IMR-90 (cell line): Measurements from ENCODE around the gene C16orf90. TPM values are rescaled to one million over a fixed set of nuclear protein-coding genes. Genes with fewer than 3 reads are reported as not detected.

ENCODE experiments used
- ATAC-seq: fragments of 200-7000 bp; cut with Tn5 transposase; 2 replicates; pipeline ENCODE4 v1.9.1; 2020; ENCODE audit warnings: low read depth, mild to moderate bottlenecking, moderate library complexity
- BruUV-seq: library from RNA; stranded (reverse); fragments of 400-500 nt; replicated peaks from 2 replicates; lab custom pipeline; 2021; lab: Mats Ljungman, UMichigan
- CTCF ChIA-PET: fragments of 300-600 bp; formaldehyde crosslinking; extraction: SDS; loops from one replicate; lab custom pipeline; 2021; ENCODE audit warnings: antibody characterized with exemption; lab: Yijun Ruan, JAX
- POLR2A ChIA-PET: fragments of 300-600 bp; sonication (Branson Sonifier 250); formaldehyde crosslinking; loops from one replicate; lab custom pipeline; 2022; ENCODE audit warnings: antibody characterized with exemption; ENCODE audit not compliant: unreplicated experiment; lab: Charles Lee
- DNase-seq: peaks from one replicate; pipeline ENCODE4 v3.0.0; 2013
- H2AFZ ChIP-seq: replicated peaks from 2 replicates; pipeline ENCODE3; 2013; ENCODE audit warnings: low read length, mild to moderate bottlenecking; ENCODE audit not compliant: poor library complexity
- H2AK5ac ChIP-seq: 2 replicates; pipeline ENCODE4 v1.6.1; 2013; ENCODE audit warnings: low read depth, low read length, inconsistent platforms
- H2AK9ac ChIP-seq: replicated peaks from 2 replicates; pipeline ENCODE3; 2013; ENCODE audit warnings: mild to moderate bottlenecking, low read depth, low read length, moderate library complexity; ENCODE audit not compliant: poor library complexity
- H2BK120ac ChIP-seq: 2 replicates; pipeline ENCODE4 v1.6.1; 2013; ENCODE audit warnings: low read depth, low read length, inconsistent platforms
- H2BK15ac ChIP-seq: 3 replicates; pipeline ENCODE4 v1.6.1; 2013; ENCODE audit warnings: low read depth, low read length, inconsistent platforms
- H2BK20ac ChIP-seq: 2 replicates; pipeline ENCODE4 v1.6.1; 2013; ENCODE audit warnings: low read depth, mild to moderate bottlenecking, inconsistent platforms, low read length, moderate library complexity
- H2BK5ac ChIP-seq: 2 replicates; pipeline ENCODE4 v1.6.1; 2013; ENCODE audit warnings: mild to moderate bottlenecking, low read depth, low read length, inconsistent platforms; ENCODE audit not compliant: poor library complexity, severe bottlenecking
- H3K14ac ChIP-seq: replicated peaks from 2 replicates; pipeline ENCODE4 v1.6.1; 2013; ENCODE audit warnings: low read depth, low read length, inconsistent platforms
- H3K18ac ChIP-seq: 2 replicates; pipeline ENCODE4 v1.6.1; 2013; ENCODE audit warnings: low read depth, low read length, control low read depth
- H3K23ac ChIP-seq: 2 replicates; pipeline ENCODE4 v1.6.1; 2013; ENCODE audit warnings: low read depth, low read length, inconsistent platforms
- H3K27ac ChIP-seq: 2 replicates; pipeline ENCODE4 v1.5.1; 2013; ENCODE audit warnings: mild to moderate bottlenecking, control low read depth, low read length; ENCODE audit not compliant: insufficient read depth
- H3K27me3 ChIP-seq: 2 replicates; pipeline ENCODE4 v1.6.1; 2013; ENCODE audit warnings: low read length; ENCODE audit not compliant: control insufficient read depth, insufficient read depth
- H3K36me3 ChIP-seq: 2 replicates; pipeline ENCODE4 v1.6.1; 2013; ENCODE audit warnings: low read length, mixed read lengths; ENCODE audit not compliant: control insufficient read depth, insufficient read depth
- H3K4ac ChIP-seq: 2 replicates; pipeline ENCODE4 v1.6.1; 2013; ENCODE audit warnings: low read depth, low read length, inconsistent platforms
- H3K4me1 ChIP-seq: 2 replicates; pipeline ENCODE4 v1.6.1; 2013; ENCODE audit warnings: low read length, mixed read lengths; ENCODE audit not compliant: control insufficient read depth, insufficient read depth
- H3K4me2 ChIP-seq: 2 replicates; pipeline ENCODE4 v1.6.1; 2013; ENCODE audit warnings: low read depth, mild to moderate bottlenecking, control low read depth, low read length, moderate library complexity
- H3K4me3 ChIP-seq: 2 replicates; pipeline ENCODE4 v1.5.1; 2013; ENCODE audit warnings: low read depth, mild to moderate bottlenecking, control low read depth, low read length, moderate library complexity; ENCODE audit not compliant: insufficient read depth
- H3K56ac ChIP-seq: 2 replicates; pipeline ENCODE4 v1.6.1; 2013; ENCODE audit warnings: low read length, inconsistent platforms; ENCODE audit not compliant: insufficient read depth; ENCODE audit errors: extremely low read depth
- H3K79me1 ChIP-seq, 2 experiments: 2 replicates each; pipeline ENCODE4 v1.6.1; 2013; ENCODE audit warnings: low read length in 2 of 2, inconsistent platforms in 1 of 2, low read depth in 1 of 2
- H3K9ac ChIP-seq: 2 replicates; pipeline ENCODE4 v1.6.1; 2013; ENCODE audit warnings: low read depth, low read length, control low read depth
- H3K9me1 ChIP-seq: 2 replicates; pipeline ENCODE4 v1.6.1; 2013; ENCODE audit warnings: low read length, inconsistent platforms; ENCODE audit not compliant: insufficient read depth
- H3K9me3 ChIP-seq: 2 replicates; pipeline ENCODE4 v1.6.1; 2013; ENCODE audit warnings: low read length; ENCODE audit not compliant: control insufficient read depth, insufficient read depth
- H4K20me1 ChIP-seq: 2 replicates; pipeline ENCODE4 v1.6.1; 2013; ENCODE audit warnings: low read length, inconsistent platforms; ENCODE audit not compliant: insufficient read depth
- H4K5ac ChIP-seq: 2 replicates; pipeline ENCODE4 v1.6.1; 2013; ENCODE audit warnings: mild to moderate bottlenecking, low read depth, low read length, control low read depth
- H4K8ac ChIP-seq, 2 experiments: 2 replicates each; pipeline ENCODE4 v1.6.1; 2013; ENCODE audit warnings: low read depth in 2 of 2, low read length in 2 of 2, control low read depth in 1 of 2, inconsistent platforms in 1 of 2
- H4K91ac ChIP-seq: 2 replicates; pipeline ENCODE4 v1.6.1; 2013; ENCODE audit warnings: low read depth, low read length, inconsistent platforms; ENCODE audit not compliant: insufficient read depth
- BHLHE40 ChIP-seq: fragments of 150-350 bp; IDR thresholded peaks from 2 replicates; pipeline ENCODE4 v1.6.1; 2016; ENCODE audit warnings: mild to moderate bottlenecking, low read depth, low read length
- CEBPB ChIP-seq: IDR thresholded peaks from 2 replicates; pipeline ENCODE4 v1.6.1; 2012; ENCODE audit warnings: low read depth, low read length, improper control_type of control experiment
- FOS ChIP-seq: fragments of 150-350 bp; IDR thresholded peaks from 2 replicates; pipeline ENCODE4 v1.6.1; 2016; ENCODE audit warnings: low read depth, low read length
- SMC3 ChIP-seq: fragments of 150-350 bp; IDR thresholded peaks from 2 replicates; pipeline ENCODE4 v1.6.1; 2016; ENCODE audit warnings: low read depth, mild to moderate bottlenecking, antibody characterized with exemption, low read length, moderate library complexity
- WGBS, 2 experiments: methylation state at CpG; one replicate each; pipeline versions ENCODE4 v1.1.5 to v1.1.7; 2013; ENCODE audit warnings: missing lambda C conversion rate in 2 of 2; ENCODE audit not compliant: insufficient read length in 1 of 2; ENCODE audit errors: extremely low coverage in 2 of 2; 5-methylcytosine and 5-hydroxymethylcytosine counted together
- dilution Hi-C: fragments of 300-500 bp; cut with HindIII; formaldehyde crosslinking; loops from one replicate; pipeline ENCODE4 v1.14.3; 2018; ENCODE audit warnings: low sequenced_read_pairs; ENCODE audit not compliant: unreplicated experiment
- in situ Hi-C: fragments of 300-500 bp; cut with MboI; formaldehyde crosslinking; loops from 3 replicates; pipeline ENCODE4 v1.14.3; 2019; ENCODE audit warnings: low sequenced_read_pairs, inconsistent platforms, mixed read lengths
- intact Hi-C: fragments of 100-400 bp; cut with micrococcal nuclease; formaldehyde crosslinking; loops from 2 replicates; pipeline ENCODE4 v1.10.0; 2022
- polyA plus RNA-seq, 3 experiments: library from polyadenylated mRNA; depleted of rRNA; stranded (reverse); fragments of >200 nt; gene quantifications; 2 replicates each; pipeline ENCODE4 v1.2.3, GENCODE V29; 2012; ENCODE audit warnings: low replicate concordance in 1 of 3
- total RNA-seq: library from RNA; depleted of rRNA; stranded (reverse); fragments of >200 nt; gene quantifications from 2 replicates; pipeline ENCODE4 v1.2.3, GENCODE V29; 2012
- TF ChIP-seq, protein P1 (sequence below): fragments of 150-350 bp; IDR thresholded peaks from 2 replicates; pipeline ENCODE4 v1.6.1; 2017; ENCODE audit warnings: mild to moderate bottlenecking, antibody characterized with exemption, low read length, low read depth

The C16orf90 gene
- total and polyA plus RNA-seq, 2 of the 4 experiments (the other 2 are of a cell fraction) = not detected

DNA sequence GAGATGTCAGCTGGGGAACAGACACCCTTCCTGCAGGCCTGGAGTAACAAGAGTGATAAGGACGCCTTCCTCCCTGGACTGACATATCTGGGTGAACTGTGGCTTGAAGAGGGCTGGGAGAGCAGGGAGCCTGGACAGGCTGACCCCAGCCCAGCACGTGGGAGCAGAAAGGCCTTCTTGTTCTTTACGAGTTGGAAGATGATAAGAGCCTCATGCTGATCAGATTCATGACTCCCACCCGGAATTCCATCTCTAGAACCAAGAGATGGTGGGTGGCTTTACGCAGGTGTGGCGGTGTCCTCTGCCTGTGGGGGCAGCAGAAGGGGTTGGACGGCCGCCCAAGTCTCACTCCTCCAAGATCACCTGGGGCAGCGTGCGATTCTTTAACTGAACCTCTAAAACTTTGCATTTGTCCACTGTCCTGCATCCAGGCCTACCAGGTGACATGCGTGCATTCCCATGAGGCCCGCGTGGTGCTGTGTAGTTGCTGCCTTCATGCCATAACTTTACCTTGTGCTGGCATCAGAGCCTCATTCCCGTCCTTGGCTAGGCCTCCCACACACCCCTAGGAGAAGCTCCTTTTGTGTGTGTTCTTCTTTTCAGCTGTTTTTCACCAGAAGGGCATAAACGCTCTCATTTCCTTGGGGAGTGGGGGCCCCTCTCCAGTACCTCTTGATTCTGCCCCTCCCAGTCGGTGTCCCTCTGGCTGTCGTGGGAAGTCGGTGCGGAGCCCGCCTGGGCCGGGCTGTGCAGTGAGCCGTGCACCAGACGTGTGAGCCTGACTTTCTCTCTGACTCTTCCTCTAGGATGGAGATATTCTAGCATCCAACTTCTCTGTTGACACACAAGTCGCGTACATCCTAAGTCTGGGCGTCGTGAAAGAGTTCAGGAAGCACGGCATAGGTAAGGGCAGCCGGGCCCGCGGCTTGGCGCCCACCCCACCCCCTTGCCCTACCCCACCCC is 13.3 kb downstream of the C16orf90 start:
- Histone ChIP-seq H3K23ac (no peak overlapping the region), H4K91ac (no peak overlapping the region), H3K4me3 (no peak overlapping the region), H3K9me1 (peaks cover 11% of the 10 kb centered on the region), H3K18ac (no peak overlapping the region), H3K36me3 (peaks cover 70% of the 10 kb centered on the region), H2AFZ (no peak overlapping the region), H3K9ac (no peak overlapping the region), H4K20me1 (peaks cover 24% of the 10 kb centered on the region), H2BK15ac (no peak overlapping the region), H4K5ac (no peak overlapping the region), H3K9me3 (no peaks in the 10 kb centered on the region), H3K14ac (no peak overlapping the region), H2AK5ac (no peak overlapping the region), H3K4me2 (no peak overlapping the region), H3K27ac (no peak overlapping the region), H3K56ac (no peak overlapping the region), H3K79me1 (peaks cover 15 to 62% of the 10 kb centered on the region in 2 experiments), H2BK20ac (no peak overlapping the region), H2BK120ac (no peak overlapping the region), H4K8ac (no peak overlapping the region), H2AK9ac (peak overlapping the region; percentile 40), H3K4me1 (no peaks in the 10 kb centered on the region), H3K27me3 (no peaks in the 10 kb centered on the region), H2BK5ac (no peak overlapping the region), H3K4ac (no peak overlapping the region)
- dilution Hi-C loops = no loop called here
- in situ Hi-C loops = no loop called here
- POLR2A ChIA-PET = interaction anchor here (0.6 kb wide), 1 partner anchor 38 kb away, joined by 4 read pairs; no protein-coding TSS in a partner anchor
- BruUV-seq = no TSS peak
- ATAC-seq (no peak), DNase-seq (no peak)
- TF ChIP-seq BHLHE40 = no peak
- no peak for TF ChIP-seq FOS
- no peak for TF ChIP-seq CEBPB
- TF ChIP-seq SMC3 = no peak
- TF ChIP-seq, protein P1, sequence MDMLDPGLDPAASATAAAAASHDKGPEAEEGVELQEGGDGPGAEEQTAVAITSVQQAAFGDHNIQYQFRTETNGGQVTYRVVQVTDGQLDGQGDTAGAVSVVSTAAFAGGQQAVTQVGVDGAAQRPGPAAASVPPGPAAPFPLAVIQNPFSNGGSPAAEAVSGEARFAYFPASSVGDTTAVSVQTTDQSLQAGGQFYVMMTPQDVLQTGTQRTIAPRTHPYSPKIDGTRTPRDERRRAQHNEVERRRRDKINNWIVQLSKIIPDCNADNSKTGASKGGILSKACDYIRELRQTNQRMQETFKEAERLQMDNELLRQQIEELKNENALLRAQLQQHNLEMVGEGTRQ = no peak
- intact Hi-C loops = no loop called here
- CTCF ChIA-PET = no interaction called here
- 86% methylated on average over 8 of the region's 32 CpGs; no CpG with 5 or more reads in 1 of the 2 experiments for WGBS, 2 experiments
